Fibroblast of the conjunctiva (primary cell): ENCODE results near the gene DIS3L.
"Not testable (repeated sequence)": the region's sequence is repeated elsewhere in the genome, so short reads cannot be mapped to it uniquely, and the experiment has no call there.

Experiments used
- DNase-seq: peaks from one replicate; pipeline ENCODE4 v3.0.0-alpha.2; 2010; ENCODE audit warnings: low read depth

Gene DIS3L

GRCh38 chr15:66310786-66311185 is 17.4 kb downstream of the DIS3L start:
- no peak for DNase-seq

- no peak for DNase-seq
Observed at GRCh38 chr15:66312144-66312543, 18.8 kb downstream of the DIS3L start.

DNA sequence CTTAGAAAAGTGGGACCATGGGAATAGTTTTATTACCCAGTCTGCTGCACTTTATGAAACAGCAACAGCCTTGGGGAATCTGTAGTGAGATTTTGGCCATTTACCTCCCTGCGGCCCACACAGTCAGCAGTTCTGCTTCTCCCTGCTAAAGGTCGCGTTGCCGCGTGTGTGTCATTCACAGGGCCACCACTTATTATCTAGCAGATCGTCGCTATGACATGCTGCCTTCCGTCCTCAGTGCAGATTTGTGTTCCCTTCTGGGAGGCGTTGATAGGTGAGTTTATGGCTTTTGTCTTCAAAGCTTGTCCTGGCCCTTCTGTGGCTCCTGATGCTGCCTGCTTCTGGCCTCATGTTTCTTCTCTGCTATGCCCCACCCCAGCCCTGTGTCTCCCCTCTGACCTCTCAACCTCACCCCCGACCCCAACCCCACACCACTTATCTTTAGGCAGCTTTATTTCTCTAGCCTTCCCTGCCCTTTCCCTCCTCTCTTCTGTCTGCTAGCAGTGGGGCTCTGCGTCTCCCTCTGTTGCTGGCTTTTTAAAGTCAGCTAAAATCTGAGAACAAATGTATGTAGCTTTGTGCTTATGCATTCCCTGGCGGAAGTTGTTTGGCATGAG is 30.1 kb downstream of the DIS3L start:
- no peak for DNase-seq

GRCh38 chr15:66326051-66326450 is 32.7 kb downstream of the DIS3L start:
- no peak for DNase-seq

- no peak for DNase-seq
Observed at GRCh38 chr15:66327736-66328135, 34.4 kb downstream of the DIS3L start.

GRCh38 chr15:66328771-66329170 is 35.4 kb downstream of the DIS3L start:
- no peak for DNase-seq

GRCh38 chr15:66348530-66348929 is 55.2 kb downstream of the DIS3L start:
- DNase-seq = not testable (repeated sequence)

DNA sequence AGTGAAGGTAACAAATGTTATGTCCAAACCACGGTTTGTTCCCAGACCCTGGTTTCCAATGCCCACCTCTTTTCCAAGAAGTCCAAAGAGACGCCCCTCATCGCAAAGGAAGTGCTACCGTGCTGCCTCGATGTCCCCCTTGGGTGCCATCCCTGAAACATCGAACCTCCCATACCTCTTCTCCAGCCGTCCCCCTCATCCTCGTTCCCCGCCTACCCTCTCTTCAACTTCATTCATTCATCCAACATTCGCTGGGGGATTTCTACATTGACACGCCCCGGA is 62.6 kb downstream of the DIS3L start:
- no peak for DNase-seq

DNA sequence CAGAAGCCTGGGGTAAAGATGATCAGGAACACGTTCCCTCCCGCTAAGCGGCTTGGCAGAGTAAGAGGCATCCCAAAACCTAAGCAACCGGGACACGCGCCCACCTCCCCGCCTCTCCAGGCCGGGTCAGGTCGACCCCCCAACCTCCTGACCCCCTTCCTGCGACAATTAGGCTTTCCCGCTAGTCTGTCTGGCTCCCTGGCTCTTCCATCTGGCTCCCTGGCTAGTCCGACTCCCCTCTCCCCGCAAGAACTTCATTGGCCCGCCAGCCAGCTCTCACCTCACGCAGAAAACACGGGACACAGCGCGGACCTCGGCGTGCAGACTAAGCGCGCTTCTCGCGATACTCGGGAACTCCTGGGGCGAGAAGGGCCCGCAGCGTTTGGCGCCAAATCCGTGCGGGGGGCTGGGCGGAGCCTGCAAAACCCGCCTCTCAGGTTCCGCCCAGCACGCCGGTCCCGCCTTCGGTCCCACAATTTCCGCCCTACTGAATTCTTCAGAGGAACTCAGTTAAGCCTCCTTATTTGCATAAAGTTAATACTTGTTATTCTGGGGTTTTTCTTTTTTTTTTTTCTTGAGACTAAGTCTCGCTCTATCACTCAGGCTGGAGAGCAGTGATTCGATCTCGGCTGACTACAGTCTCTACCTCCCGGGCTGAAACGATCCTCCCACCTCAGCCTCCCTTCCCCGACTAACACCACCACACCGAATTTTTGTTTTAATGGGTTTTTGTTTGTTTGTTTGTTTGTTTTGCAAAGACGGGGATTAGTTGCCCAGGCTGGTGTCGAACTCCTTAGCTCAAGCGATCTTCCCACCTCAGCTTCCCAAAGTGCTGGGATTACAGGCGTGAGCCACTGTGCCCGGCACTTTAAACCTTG is 63.2 kb downstream of the DIS3L start, which contains the start of gene TIPIN:
Gene TIPIN, minus strand, starts transcription at position 327 of the 878 bp plus-strand sequence. CDS start 3,738 bp downstream, outside the sequence.
- DNase-seq = peak; percentile 92

DNA sequence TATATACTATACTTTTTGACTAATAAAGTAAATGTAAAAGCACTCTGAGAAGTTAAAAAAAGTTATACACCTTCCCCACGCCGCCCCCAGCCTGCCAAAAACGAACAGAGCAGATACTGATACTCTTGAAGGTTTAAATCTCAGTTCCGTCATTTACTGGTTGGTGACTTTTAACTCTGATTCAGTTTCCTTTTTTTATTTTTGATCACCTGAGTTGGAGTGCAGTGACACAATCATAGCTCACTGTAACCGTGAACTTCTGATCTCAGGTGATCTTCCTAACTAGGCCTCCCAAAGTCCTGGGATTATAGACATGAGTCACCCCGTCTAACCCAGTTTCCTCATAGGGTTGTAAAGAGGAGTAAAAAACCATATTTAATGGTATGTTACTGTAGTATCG is 66.4 kb downstream of the DIS3L start:
- no peak for DNase-seq

GRCh38 chr15:66361745-66362460 is 68.5 kb downstream of the DIS3L start:
- not testable (repeated sequence) for DNase-seq

- no peak for DNase-seq
Observed at GRCh38 chr15:66362776-66363175, 69.4 kb downstream of the DIS3L start.

DNA sequence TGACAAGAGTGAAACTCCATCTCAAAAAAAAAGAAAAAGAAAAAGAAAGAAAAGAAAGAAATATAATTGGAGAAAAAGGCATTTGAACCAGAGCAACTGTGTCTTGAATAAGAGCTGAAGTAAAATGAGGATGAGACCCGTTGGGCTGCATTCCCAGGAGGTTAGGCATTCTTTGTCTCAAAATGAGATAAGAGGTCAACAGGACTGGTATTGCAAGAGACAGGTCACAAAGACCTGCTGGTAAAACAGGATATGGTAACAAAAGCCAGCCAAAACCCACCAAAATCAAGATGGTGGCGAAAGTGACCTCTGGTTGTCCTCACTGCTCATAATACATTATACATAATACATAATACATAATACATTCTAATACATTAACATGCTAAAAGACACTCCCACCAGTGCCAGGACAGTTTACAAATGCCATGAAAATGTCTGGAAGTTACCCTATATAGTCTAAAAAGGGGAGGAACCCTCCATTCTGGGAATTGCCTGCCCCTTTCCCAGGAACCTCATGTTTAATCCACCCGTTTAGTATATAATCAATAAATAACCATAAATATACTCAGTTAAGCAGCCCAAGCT is 71.7 kb downstream of the DIS3L start:
- no peak for DNase-seq

GRCh38 chr15:66369773-66370651 is 76.6 kb downstream of the DIS3L start:
- no peak for DNase-seq

DNA sequence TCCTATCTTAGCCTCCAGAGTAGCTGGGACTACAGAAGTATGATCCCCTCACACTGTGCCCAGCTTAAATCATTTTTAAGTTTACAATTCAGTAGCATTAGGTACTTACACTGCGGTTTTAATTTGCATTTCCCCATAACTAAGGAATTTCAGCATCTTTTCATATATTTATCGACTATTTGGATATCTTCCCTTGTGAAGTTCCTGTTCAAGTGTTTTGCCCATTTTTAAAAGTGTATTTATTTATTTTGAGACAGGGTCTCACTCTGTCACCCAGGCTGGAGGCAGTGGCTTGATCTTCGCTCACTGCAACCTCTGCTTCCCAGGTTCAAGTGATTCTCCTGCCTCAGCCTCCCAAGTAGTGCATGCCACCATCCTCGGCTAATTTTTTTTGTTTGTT is 80.8 kb downstream of the DIS3L start:
- DNase-seq = no peak

DNA sequence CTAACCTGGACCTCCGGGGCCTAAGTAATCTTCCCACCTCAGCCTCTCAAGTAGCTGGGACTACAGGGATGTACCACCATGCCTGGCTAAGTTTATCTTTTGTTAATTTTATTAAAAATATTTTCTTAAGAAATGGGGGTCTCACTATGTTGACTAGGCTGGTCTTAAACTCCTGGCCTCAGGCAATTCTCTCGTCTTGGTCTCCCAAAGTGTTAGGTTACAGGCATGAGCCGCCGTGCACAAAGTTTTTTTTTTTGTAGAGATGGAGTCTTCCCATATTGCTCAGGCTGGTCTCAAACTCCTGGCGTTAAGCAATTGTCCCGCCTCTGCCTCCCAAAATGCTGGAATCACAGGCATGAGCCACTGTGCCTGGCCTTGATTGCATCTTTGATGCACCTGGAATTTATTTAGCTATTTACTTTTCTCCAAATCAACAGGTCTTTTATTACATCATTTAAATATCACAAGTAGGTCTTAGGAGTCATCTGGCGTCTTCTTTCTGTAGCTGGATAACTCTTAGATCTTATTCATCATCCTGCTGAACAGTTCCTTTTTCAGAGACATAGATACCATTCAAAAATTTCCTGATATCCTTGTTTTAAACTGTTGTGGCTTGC is 85.6 kb downstream of the DIS3L start:
- no peak for DNase-seq

DNA sequence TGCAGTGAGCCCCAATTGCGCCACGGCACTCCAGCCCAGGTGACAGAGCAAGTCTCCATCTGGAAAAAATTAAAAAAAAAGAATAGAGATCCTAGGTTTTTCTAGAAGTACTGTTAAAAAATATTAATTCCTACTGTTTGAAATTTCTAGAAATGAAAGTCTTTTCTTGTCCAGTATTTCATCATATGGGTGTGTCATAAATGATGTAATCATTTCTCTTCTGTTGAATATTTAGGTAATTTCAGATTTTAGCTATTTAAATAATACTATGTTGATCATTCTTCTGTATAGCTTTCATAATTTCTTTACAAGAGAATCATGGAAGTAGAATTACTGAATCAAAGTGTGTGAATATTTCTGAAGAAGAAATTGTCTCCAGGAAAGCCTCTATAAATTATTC is 88.0 kb downstream of the DIS3L start:
- DNase-seq = not testable (repeated sequence)
